ENCODE data around the gene TRIM75.
"Not testable (repeated sequence)": the region's sequence is repeated elsewhere in the genome, so short reads cannot be mapped to it uniquely, and the experiment has no call there.

DNA sequence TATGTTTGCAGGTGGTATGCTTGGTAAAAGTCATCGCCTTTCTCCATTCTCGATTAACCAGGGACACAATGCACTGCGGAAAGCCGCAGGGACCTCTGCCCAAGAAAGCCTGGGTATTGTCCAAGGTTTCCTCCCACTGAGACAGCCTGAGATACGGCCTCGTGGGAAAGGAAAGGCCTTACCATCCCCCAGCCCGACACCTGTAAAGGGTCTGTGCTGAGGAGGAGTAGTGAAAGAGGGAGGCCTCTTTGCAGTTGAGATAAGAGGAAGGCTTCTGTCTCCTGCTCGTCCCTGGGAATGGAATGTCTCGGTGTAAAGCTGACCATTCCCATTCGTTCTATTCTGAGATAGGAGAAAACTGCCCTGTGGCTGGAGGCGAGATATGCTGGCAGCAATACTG lies 19.7 kb downstream of the TRIM75 start:
- TF ChIP-seq, protein P1, sequence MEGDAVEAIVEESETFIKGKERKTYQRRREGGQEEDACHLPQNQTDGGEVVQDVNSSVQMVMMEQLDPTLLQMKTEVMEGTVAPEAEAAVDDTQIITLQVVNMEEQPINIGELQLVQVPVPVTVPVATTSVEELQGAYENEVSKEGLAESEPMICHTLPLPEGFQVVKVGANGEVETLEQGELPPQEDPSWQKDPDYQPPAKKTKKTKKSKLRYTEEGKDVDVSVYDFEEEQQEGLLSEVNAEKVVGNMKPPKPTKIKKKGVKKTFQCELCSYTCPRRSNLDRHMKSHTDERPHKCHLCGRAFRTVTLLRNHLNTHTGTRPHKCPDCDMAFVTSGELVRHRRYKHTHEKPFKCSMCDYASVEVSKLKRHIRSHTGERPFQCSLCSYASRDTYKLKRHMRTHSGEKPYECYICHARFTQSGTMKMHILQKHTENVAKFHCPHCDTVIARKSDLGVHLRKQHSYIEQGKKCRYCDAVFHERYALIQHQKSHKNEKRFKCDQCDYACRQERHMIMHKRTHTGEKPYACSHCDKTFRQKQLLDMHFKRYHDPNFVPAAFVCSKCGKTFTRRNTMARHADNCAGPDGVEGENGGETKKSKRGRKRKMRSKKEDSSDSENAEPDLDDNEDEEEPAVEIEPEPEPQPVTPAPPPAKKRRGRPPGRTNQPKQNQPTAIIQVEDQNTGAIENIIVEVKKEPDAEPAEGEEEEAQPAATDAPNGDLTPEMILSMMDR (conservative IDR thresholded peaks at IDR 0.05 in 1 of 2, IDR thresholded peaks at IDR 0.05 in 1 of 2; ENCODE audit: low read depth in 1 of 2, low read length in 2 of 2) = not testable (repeated sequence)
- not testable (repeated sequence) for TF ChIP-seq EZH2 (IDR thresholded peaks at IDR 0.05; ENCODE audit: low read length, missing control alignments)

Measured in fibroblast of lung (primary cell).